Epithelial cell of esophagus (primary cell): ENCODE results near the gene MRPL52.

Experiments used
- DNase-seq: peaks from one replicate; pipeline ENCODE4 v3.0.0; 2010; ENCODE audit warnings: low read depth
- H3K4me3 ChIP-seq: 2 replicates; pipeline ENCODE4 v1.5.1; 2011; ENCODE audit warnings: mild to moderate bottlenecking, low read length, control low read depth
- CTCF ChIP-seq: IDR thresholded peaks from 2 replicates; pipeline ENCODE4 v1.5.1; 2011; ENCODE audit warnings: low read depth, mild to moderate bottlenecking, low read length, control low read depth, inconsistent platforms; ENCODE audit not compliant: insufficient read depth; ENCODE audit errors: missing control alignments

Gene MRPL52

GRCh38 chr14:22835505-22835904 lies 5.8 kb downstream of the MRPL52 start:
- no peak overlapping the region for H3K4me3 ChIP-seq
- no peak for TF ChIP-seq CTCF
- DNase-seq: no peak

- H3K4me3 ChIP-seq: peak within 1 kb of the TSS; percentile 93
- peak; percentile 36 for TF ChIP-seq CTCF
- DNase-seq: peak; percentile 74
Observed at GRCh38 chr14:22836301-22837113, 6.8 kb downstream of the MRPL52 start, which contains the start of gene MMP14. Gene MMP14 (plus strand): TSS chr14:22836585. CDS start chr14:22836818, 233 bp downstream.

- peak; percentile 50 for DNase-seq
- TF ChIP-seq CTCF: no peak
- peak overlapping the region; percentile 93 for H3K4me3 ChIP-seq
Observed at GRCh38 chr14:22837114-22837749, 7.5 kb downstream of the MRPL52 start.

- H3K4me3 ChIP-seq: peak overlapping the region; percentile 93
- peak; percentile 45 for DNase-seq
- TF ChIP-seq CTCF: peak; percentile 4
Observed at GRCh38 chr14:22837750-22838538, 8.3 kb downstream of the MRPL52 start.

GRCh38 chr14:22838631-22839041 lies 8.9 kb downstream of the MRPL52 start:
- peak overlapping the region; percentile 93 for H3K4me3 ChIP-seq
- no peak for TF ChIP-seq CTCF
- DNase-seq: peak; percentile 43

- peak; percentile 91 for DNase-seq
- peak overlapping the region; percentile 93 for H3K4me3 ChIP-seq
- TF ChIP-seq CTCF: no peak
Observed at GRCh38 chr14:22839159-22839779, 9.6 kb downstream of the MRPL52 start.
